Measurements from ENCODE around the gene PDLIM7.

Gene PDLIM7, protein sequence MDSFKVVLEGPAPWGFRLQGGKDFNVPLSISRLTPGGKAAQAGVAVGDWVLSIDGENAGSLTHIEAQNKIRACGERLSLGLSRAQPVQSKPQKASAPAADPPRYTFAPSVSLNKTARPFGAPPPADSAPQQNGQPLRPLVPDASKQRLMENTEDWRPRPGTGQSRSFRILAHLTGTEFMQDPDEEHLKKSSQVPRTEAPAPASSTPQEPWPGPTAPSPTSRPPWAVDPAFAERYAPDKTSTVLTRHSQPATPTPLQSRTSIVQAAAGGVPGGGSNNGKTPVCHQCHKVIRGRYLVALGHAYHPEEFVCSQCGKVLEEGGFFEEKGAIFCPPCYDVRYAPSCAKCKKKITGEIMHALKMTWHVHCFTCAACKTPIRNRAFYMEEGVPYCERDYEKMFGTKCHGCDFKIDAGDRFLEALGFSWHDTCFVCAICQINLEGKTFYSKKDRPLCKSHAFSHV

DNA sequence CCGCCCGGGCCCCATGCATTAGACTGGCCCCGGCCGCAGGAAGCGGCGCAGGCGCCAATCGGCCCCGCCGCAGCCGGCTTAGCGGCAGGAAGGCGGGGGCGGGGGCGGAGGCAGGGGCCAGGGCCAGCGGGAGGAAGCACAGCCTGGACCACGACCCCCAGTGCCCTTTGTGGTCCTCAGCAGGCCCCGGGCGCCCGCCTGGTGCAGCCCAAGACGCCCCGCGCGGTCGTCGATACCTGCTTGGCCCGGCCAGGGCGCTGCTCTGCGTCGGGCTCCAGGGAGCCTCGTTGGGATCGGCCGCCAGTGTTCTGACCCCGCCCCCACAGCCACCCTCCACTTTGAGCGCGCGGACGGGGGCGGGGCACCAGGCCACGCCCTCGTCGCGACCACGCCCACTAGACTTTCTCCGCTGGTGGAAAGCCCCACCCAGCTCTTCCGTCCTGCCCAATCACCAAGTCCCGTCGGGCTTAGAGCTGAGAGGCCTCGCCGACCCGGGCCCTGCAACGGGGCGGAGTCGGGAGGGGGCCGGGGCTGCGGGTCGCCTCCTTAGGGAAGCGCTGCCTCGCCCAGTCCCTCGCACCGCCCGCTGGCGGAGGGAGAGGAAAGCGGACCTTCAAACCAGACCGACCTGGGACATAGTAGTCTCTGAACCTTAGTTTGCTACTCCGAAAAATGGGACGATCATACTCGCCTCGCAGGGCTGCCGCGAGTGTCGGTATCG, at the start of gene PDLIM7:
PDLIM7 (minus strand) TSS at position 313 of the 721 bp plus-strand sequence. CDS start 1,092 bp downstream, outside the sequence.
- DNase-seq (ENCODE audit: low read depth): peak; percentile 99
- Histone ChIP-seq H3K9ac (ENCODE audit: low read length) (peak within 1 kb of the TSS; percentile 98), H3K36me3 (ENCODE audit: control insufficient read depth, insufficient read depth, low read length, severe bottlenecking) (peaks cover 7% of the 10 kb centered on the region), H3K9me3 (ENCODE audit: control insufficient read depth, low read length) (no peaks in the 10 kb centered on the region), H3K27me3 (replicated peaks; ENCODE audit: control insufficient read depth, insufficient read depth, low read length) (no peaks in the 10 kb centered on the region), H3K4me3 (ENCODE audit: low read length) (peak within 1 kb of the TSS; percentile 85), H3K4me1 (ENCODE audit: control insufficient read depth, insufficient read depth, low read length) (peaks cover 43% of the 10 kb centered on the region)

DNA sequence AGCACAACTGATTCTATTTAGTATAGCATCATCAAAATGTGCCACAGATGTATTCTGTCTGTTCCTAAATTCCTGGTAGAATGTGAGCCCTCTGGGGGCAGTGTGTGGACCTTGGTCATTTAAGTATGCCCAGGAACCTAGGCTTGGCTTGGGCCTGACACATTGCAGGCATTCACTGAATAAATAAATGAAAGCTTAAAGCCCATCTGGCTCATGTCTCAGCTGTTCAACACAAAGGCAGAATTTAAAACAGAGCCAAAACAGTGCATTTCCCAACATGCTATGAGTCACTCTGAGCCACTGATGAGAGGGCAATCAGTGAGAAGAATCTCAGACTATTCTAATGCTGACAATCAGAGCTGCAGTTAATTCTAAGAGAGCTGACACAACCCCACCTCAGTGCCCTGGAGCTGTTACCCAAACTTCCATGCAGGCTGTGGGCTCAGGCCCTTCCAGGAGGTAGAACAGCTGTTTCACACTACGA, 48.9 kb upstream of the PDLIM7 start:
- DNase-seq (ENCODE audit: low read depth): peak; percentile 98
- H3K4me1 ChIP-seq (ENCODE audit: control insufficient read depth, insufficient read depth, low read length): peaks cover 72% of the 10 kb centered on the region
- H3K36me3 ChIP-seq (ENCODE audit: control insufficient read depth, insufficient read depth, low read length, severe bottlenecking): peaks cover 9% of the 10 kb centered on the region
- H3K9me3 ChIP-seq (ENCODE audit: control insufficient read depth, low read length): no peaks in the 10 kb centered on the region
- no peaks in the 10 kb centered on the region for H3K27me3 ChIP-seq (replicated peaks; ENCODE audit: control insufficient read depth, insufficient read depth, low read length)
- H3K9ac ChIP-seq (ENCODE audit: low read length): peak overlapping the region; percentile 84
- H3K4me3 ChIP-seq (ENCODE audit: low read length): peak overlapping the region; percentile 65

DNA sequence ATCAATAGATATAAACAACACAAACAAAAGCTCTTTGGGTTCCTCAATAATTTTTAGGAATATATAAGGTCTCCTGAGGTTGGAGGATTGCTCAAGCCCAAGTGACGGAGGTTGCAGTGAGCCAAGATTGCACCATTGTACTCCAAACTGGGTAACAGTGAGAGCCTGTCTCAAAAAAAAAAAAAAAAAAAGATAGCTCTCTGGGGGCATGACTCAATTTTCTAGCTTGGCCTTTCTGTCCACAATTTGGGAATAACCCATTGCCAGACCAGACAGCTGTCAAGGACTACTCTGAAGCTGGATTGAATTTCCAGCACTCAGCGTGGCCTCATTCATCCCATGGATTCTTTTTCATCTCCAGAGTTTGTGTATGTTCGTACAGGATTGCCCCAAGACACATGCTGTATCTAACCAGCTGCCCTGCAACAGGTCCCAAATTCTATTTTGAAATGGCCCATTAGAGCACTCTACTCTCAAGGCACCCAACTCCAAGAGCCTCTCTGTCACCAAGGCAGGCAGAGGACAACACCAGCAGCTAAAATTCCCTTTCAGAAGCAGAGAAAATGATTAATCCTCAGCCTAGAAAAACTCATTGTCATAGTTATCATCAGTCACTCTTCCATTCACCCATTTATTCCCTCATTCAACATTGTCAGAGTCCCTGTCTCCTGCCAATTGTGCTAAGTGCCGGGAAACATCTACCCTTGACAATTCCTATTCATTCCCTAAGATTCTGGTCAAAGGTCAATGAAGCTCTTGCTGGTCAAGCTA, 48.3 kb upstream of the PDLIM7 start:
- Histone ChIP-seq H3K4me3 (ENCODE audit: low read length) (peak overlapping the region; percentile 64), H3K9ac (ENCODE audit: low read length) (peak overlapping the region; percentile 79), H3K4me1 (ENCODE audit: control insufficient read depth, insufficient read depth, low read length) (peaks cover 66% of the 10 kb centered on the region), H3K9me3 (ENCODE audit: control insufficient read depth, low read length) (no peaks in the 10 kb centered on the region), H3K36me3 (ENCODE audit: control insufficient read depth, insufficient read depth, low read length, severe bottlenecking) (peaks cover 4% of the 10 kb centered on the region), H3K27me3 (replicated peaks; ENCODE audit: control insufficient read depth, insufficient read depth, low read length) (no peaks in the 10 kb centered on the region)
- DNase-seq (ENCODE audit: low read depth): peak; percentile 95

DNA sequence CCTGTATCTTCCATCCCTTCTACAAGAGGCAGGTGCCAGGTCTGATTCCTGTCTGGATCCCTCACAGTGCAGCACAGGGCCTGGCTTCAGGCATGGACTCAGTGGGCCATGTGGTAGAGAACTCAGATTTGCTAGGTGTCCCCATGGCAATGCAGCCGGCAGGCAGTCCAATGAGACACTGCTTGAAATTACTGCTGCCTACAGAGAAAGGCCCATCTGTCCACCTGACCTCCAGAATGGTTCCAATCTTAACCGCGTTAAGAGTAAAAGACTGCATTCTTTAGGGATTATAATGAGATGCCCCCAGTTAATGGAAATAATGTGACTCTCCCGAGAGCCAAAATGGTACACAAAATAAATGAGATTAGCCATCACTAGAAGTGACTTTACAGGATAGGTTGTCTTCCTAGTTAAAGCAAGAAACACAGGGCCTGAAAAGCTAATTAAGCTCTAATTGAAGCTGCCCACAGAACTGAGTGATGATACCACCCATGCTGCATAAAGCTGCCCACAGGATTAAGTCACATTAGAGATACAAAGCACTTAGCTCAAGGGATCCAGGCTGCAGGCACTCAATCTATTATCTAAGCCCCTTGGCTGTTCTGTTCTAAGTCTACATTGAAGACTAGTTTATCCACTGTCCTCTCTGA, 45.5 kb upstream of the PDLIM7 start:
- no peak overlapping the region for H3K4me3 ChIP-seq (ENCODE audit: low read length)
- no peak for DNase-seq (ENCODE audit: low read depth)
- H3K27me3 ChIP-seq (replicated peaks; ENCODE audit: control insufficient read depth, insufficient read depth, low read length): no peaks in the 10 kb centered on the region
- H3K9me3 ChIP-seq (ENCODE audit: control insufficient read depth, low read length): no peaks in the 10 kb centered on the region
- H3K9ac ChIP-seq (ENCODE audit: low read length): no peak overlapping the region
- H3K36me3 ChIP-seq (ENCODE audit: control insufficient read depth, insufficient read depth, low read length, severe bottlenecking): peaks cover 9% of the 10 kb centered on the region
- H3K4me1 ChIP-seq (ENCODE audit: control insufficient read depth, insufficient read depth, low read length): peaks cover 76% of the 10 kb centered on the region

DNA sequence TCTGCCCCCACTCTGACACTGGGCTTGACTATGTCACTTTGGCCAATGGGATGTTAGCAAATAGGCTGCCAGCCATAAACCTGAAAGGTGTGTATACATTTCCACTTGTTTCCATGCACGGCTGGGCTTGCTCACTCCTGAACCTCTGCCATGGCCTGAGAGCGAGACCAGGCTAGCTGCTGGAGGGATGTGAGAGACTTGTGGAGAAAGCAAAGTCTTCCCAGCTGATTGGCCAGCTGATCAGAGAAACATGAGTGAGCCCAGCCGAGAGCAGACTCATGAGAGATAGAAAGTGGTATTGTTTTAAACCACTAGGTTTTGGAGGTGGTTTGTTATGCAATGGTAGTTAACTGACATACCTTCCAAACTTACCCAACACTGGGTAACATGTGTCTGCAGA, 43.0 kb upstream of the PDLIM7 start:
- no peaks in the 10 kb centered on the region for H3K9me3 ChIP-seq (ENCODE audit: control insufficient read depth, low read length)
- peaks cover 17% of the 10 kb centered on the region for H3K36me3 ChIP-seq (ENCODE audit: control insufficient read depth, insufficient read depth, low read length, severe bottlenecking)
- H3K4me1 ChIP-seq (ENCODE audit: control insufficient read depth, insufficient read depth, low read length): peaks cover 69% of the 10 kb centered on the region
- no peak for DNase-seq (ENCODE audit: low read depth)
- no peak overlapping the region for H3K4me3 ChIP-seq (ENCODE audit: low read length)
- H3K9ac ChIP-seq (ENCODE audit: low read length): no peak overlapping the region
- H3K27me3 ChIP-seq (replicated peaks; ENCODE audit: control insufficient read depth, insufficient read depth, low read length): no peaks in the 10 kb centered on the region

DNA sequence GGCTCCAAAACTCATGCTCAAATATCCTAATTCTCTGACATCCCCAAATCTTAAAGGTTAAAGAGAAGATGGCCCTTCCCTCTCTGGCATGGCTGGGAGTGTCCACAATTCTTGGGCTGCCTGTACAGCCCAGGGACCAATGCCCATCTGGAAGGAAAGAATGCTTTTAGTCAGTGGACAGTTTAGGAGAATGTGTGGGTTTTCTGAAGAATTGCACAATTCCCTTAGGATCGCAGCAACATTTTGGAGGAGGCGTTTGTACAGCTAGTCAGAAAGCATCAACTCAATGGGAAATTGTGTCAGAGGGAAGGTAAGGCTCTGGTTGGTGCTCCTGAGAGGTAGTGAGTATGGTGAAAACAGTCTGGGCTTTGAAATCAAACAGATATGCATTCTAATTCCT, 42.0 kb upstream of the PDLIM7 start:
- H3K36me3 ChIP-seq (ENCODE audit: control insufficient read depth, insufficient read depth, low read length, severe bottlenecking): peaks cover 25% of the 10 kb centered on the region

DNA sequence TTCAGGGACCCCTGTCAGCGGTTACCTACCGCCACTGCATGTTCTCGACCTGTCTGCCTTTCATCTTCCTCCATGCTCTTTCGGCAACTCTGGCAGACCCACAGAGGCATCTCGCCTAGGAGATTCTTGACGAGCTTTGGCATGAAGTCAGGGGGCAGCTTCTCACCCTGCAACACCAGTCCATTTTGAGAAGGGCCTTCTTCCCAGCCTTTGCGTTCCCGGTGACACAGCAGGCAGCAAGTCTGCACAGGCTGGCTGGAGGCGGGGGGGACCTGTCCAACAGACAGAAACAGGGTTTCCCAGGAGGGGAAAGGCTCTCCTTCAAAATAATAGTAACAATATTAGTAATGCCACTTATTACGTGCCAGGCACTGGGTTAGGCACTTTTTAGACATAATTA, 41.5 kb upstream of the PDLIM7 start:
- peaks cover 28% of the 10 kb centered on the region for H3K36me3 ChIP-seq (ENCODE audit: control insufficient read depth, insufficient read depth, low read length, severe bottlenecking)
- H3K9ac ChIP-seq (ENCODE audit: low read length): peak overlapping the region; percentile 18
- peak overlapping the region; percentile 35 for H3K4me3 ChIP-seq (ENCODE audit: low read length)
- H3K4me1 ChIP-seq (ENCODE audit: control insufficient read depth, insufficient read depth, low read length): peaks cover 55% of the 10 kb centered on the region
- H3K9me3 ChIP-seq (ENCODE audit: control insufficient read depth, low read length): no peaks in the 10 kb centered on the region
- no peak for DNase-seq (ENCODE audit: low read depth)
- H3K27me3 ChIP-seq (replicated peaks; ENCODE audit: control insufficient read depth, insufficient read depth, low read length): no peaks in the 10 kb centered on the region

More for the DNA sequence above, 42.0 kb upstream of the PDLIM7 start:
- no peak overlapping the region for H3K9ac ChIP-seq (ENCODE audit: low read length)
- DNase-seq (ENCODE audit: low read depth): peak; percentile 82
- H3K4me1 ChIP-seq (ENCODE audit: control insufficient read depth, insufficient read depth, low read length): peaks cover 60% of the 10 kb centered on the region
- no peaks in the 10 kb centered on the region for H3K27me3 ChIP-seq (replicated peaks; ENCODE audit: control insufficient read depth, insufficient read depth, low read length)
- peak overlapping the region; percentile 35 for H3K4me3 ChIP-seq (ENCODE audit: low read length)
- H3K9me3 ChIP-seq (ENCODE audit: control insufficient read depth, low read length): no peaks in the 10 kb centered on the region

DNA sequence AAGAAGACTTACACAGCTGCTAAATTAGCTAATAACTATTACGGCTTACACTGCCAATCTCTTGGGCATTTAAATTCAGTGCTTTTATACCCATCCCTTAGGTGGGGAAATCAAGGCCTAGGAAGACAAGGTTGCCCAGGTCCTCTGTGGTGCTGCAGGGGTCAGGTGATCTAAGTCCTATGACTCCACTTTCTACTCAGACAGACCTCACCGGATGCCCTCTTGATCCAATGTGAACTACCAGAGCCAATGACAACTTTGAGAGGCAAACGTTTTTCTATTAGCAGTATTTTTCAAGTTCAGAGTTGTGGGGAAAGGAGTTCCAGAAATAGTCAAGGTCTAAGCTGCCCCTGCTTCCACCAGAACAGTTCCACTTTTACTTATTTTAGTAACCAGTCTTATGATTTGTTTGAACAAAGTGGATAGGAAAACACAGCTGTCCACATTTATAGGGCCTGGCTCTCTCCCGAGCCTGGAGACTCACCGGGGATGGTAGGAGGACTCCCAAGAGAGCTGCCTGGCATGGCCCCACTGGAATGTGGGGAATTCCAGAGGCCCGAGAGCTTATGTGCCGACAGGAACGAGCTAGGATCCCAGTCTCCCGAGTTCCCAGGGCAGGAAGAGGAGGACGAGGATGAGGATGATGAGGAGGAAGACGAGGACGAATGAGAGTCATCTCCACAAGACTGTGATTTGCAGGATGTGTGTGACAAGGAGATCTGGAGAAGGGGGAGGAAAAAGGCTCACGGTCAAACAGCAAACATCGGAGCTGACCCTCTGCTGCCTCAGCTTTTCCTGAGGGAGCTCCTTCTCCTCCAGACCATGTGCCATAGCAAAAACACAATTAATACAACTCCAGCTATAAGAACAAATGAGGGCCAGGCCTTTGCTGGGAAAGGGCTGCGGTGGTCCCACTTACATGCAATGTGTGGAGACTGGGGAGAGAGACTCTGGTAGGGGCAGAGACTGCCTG, 40.3 kb upstream of the PDLIM7 start:
- Histone ChIP-seq H3K36me3 (ENCODE audit: control insufficient read depth, insufficient read depth, low read length, severe bottlenecking) (peaks cover 38% of the 10 kb centered on the region), H3K9me3 (ENCODE audit: control insufficient read depth, low read length) (no peaks in the 10 kb centered on the region), H3K27me3 (replicated peaks; ENCODE audit: control insufficient read depth, insufficient read depth, low read length) (no peaks in the 10 kb centered on the region), H3K4me1 (ENCODE audit: control insufficient read depth, insufficient read depth, low read length) (peaks cover 43% of the 10 kb centered on the region), H3K4me3 (ENCODE audit: low read length) (peak overlapping the region; percentile 6), H3K9ac (ENCODE audit: low read length) (peak overlapping the region; percentile 52)
- DNase-seq (ENCODE audit: low read depth): peak; percentile 86

DNA sequence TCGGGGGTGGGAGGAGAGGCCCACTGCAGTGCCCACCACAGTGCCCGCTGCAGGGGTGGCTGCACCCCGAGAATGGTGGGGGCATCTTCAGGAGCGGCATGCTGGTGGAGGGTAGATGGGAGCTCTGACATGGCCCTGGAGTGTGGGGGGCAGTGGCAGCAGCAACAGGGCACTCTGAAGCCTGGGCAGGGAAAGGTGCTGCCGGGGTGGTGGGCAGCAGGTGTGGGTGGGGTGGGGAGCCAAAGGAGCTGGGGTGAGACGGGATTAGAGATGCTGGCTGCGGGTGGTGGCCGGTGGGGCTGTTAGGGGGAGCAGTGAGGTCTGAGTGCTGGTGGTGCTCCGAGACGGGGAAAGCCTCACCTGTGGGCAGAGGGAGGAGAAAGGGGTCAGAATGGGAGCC, 39.0 kb upstream of the PDLIM7 start:
- Histone ChIP-seq H3K4me3 (ENCODE audit: low read length) (no peak overlapping the region), H3K36me3 (ENCODE audit: control insufficient read depth, insufficient read depth, low read length, severe bottlenecking) (peaks cover 44% of the 10 kb centered on the region), H3K9ac (ENCODE audit: low read length) (no peak overlapping the region), H3K9me3 (ENCODE audit: control insufficient read depth, low read length) (no peaks in the 10 kb centered on the region), H3K27me3 (replicated peaks; ENCODE audit: control insufficient read depth, insufficient read depth, low read length) (no peaks in the 10 kb centered on the region), H3K4me1 (ENCODE audit: control insufficient read depth, insufficient read depth, low read length) (peaks cover 42% of the 10 kb centered on the region)
- no peak for DNase-seq (ENCODE audit: low read depth)

DNA sequence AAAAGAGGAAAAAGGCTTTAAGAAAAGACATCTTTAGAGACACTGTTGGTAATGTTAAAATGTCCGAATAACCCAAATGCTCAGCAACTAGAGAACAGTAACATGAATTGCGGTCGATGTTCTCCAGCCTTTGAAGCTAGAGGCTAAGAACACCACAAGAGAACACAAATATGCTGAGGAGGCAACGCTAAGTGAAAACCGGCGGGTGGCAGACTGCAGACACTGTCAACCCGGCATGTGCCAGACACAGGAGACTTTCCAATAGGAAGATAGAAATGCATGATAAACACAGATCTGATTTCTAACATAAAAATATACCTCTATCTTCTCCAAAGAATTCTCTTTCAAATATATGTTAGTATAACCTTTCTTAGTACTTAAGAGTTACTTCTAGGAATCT, 37.7 kb upstream of the PDLIM7 start:
- Histone ChIP-seq H3K4me3 (ENCODE audit: low read length) (no peak overlapping the region), H3K9me3 (ENCODE audit: control insufficient read depth, low read length) (no peaks in the 10 kb centered on the region), H3K27me3 (replicated peaks; ENCODE audit: control insufficient read depth, insufficient read depth, low read length) (no peaks in the 10 kb centered on the region), H3K36me3 (ENCODE audit: control insufficient read depth, insufficient read depth, low read length, severe bottlenecking) (peaks cover 54% of the 10 kb centered on the region), H3K9ac (ENCODE audit: low read length) (peak overlapping the region; percentile 10), H3K4me1 (ENCODE audit: control insufficient read depth, insufficient read depth, low read length) (peaks cover 46% of the 10 kb centered on the region)
- DNase-seq (ENCODE audit: low read depth): no peak

Measured in adipocyte (in vitro differentiated cells).